HEK293 (cell line): Measurements from ENCODE around the gene CCDC178.

Experiments
- CTCF ChIA-PET: fragments of 350-600 bp; formaldehyde crosslinking; extraction: SDS; loops from one replicate; lab custom pipeline; 2021; ENCODE audit warnings: antibody characterized with exemption; lab: Yijun Ruan, JAX
- POLR2A ChIA-PET: fragments of 300-600 bp; formaldehyde crosslinking; extraction: SDS; loops from one replicate; lab custom pipeline; 2020; ENCODE audit warnings: antibody characterized with exemption, inconsistent platforms; lab: Yijun Ruan, JAX
- H3K27ac ChIP-seq: fragments of 200-500 bp; sonication (Bioruptor generic); 2 replicates; pipeline ENCODE4 v1.5.1; 2014; ENCODE audit warnings: low read depth, low read length, control low read depth, inconsistent platforms; ENCODE audit errors: extremely low read depth
- H3K36me3 ChIP-seq, 2 experiments: fragments of 200-500 bp in 1 of 2; sonication (Bioruptor generic) in 1 of 2; 1 replicate in 1 of 2; 2 replicates in 1 of 2; pipeline ENCODE4 v1.5.1; 2014 to 2017; ENCODE audit warnings: inconsistent platforms in 2 of 2, low read length in 2 of 2; ENCODE audit not compliant: control insufficient read depth in 2 of 2, insufficient read depth in 1 of 2
- H3K4me1 ChIP-seq: fragments of 200-500 bp; sonication (Bioruptor generic); 2 replicates; pipeline ENCODE4 v1.5.1; 2014; ENCODE audit warnings: mild to moderate bottlenecking, low read length, inconsistent platforms; ENCODE audit not compliant: control insufficient read depth, insufficient read depth
- H3K4me3 ChIP-seq: 2 replicates; pipeline ENCODE4 v1.5.1; 2011; ENCODE audit warnings: low read depth, mild to moderate bottlenecking, control low read depth, low read length, moderate library complexity
- H3K9me3 ChIP-seq: fragments of 200-500 bp; sonication (Bioruptor generic); 2 replicates; pipeline ENCODE4 v1.5.1; 2014; ENCODE audit warnings: low read depth, low read length, inconsistent platforms; ENCODE audit not compliant: control insufficient read depth, insufficient read depth
- EGR2 ChIP-seq: fragments of 450-650 bp; formaldehyde crosslinking; IDR thresholded peaks from 2 replicates; pipeline ENCODE4 v1.5.1; 2016; ENCODE audit warnings: low read depth, missing biosample characterization, missing genetic modification characterization
- KLF16 ChIP-seq: fragments of 450-650 bp; formaldehyde crosslinking; IDR thresholded peaks from 2 replicates; pipeline ENCODE4 v1.5.1; 2017; ENCODE audit warnings: missing biosample characterization, missing genetic modification characterization
- ZBTB1 ChIP-seq: fragments of 450-650 bp; formaldehyde crosslinking; IDR thresholded peaks from 2 replicates; pipeline ENCODE4 v1.5.1; 2016; ENCODE audit warnings: missing biosample characterization, missing genetic modification characterization
- ZBTB21 ChIP-seq: fragments of 450-650 bp; formaldehyde crosslinking; IDR thresholded peaks from 2 replicates; pipeline ENCODE4 v1.5.1; 2017; ENCODE audit warnings: missing biosample characterization, missing genetic modification characterization
- ZEB2 ChIP-seq: fragments of 450-650 bp; formaldehyde crosslinking; IDR thresholded peaks from 2 replicates; pipeline ENCODE4 v1.5.1; 2016; ENCODE audit warnings: missing biosample characterization, missing genetic modification characterization
- ZNF214 ChIP-seq: fragments of 450-650 bp; formaldehyde crosslinking; IDR thresholded peaks from 2 replicates; pipeline ENCODE4 v1.5.1; 2017; ENCODE audit warnings: missing biosample characterization, mild to moderate bottlenecking, missing genetic modification characterization, borderline replicate concordance
- ZNF324 ChIP-seq: fragments of 450-650 bp; formaldehyde crosslinking; IDR thresholded peaks from 2 replicates; pipeline ENCODE4 v1.5.1; 2016; ENCODE audit warnings: missing biosample characterization, missing genetic modification characterization
- ZNF704 ChIP-seq: fragments of 450-650 bp; formaldehyde crosslinking; IDR thresholded peaks from 2 replicates; pipeline ENCODE4 v1.5.1; 2016; ENCODE audit warnings: missing biosample characterization, missing genetic modification characterization
- ZNF747 ChIP-seq: fragments of 450-650 bp; formaldehyde crosslinking; IDR thresholded peaks from 2 replicates; pipeline ENCODE4 v1.5.1; 2016; ENCODE audit warnings: missing biosample characterization, missing genetic modification characterization
- ZXDB ChIP-seq: fragments of 450-650 bp; formaldehyde crosslinking; IDR thresholded peaks from 2 replicates; pipeline ENCODE4 v1.5.1; 2016; ENCODE audit warnings: missing biosample characterization, missing genetic modification characterization

Gene CCDC178

GRCh38 chr18:32889615-32890593 lies 550.6 kb downstream of the CCDC178 start (continued):
- TF ChIP-seq ZNF704: no peak
- no peak for TF ChIP-seq ZEB2
- TF ChIP-seq ZNF747 (tag by site-specific recombination): no peak
- no peak for TF ChIP-seq ZBTB1 (tag by site-specific recombination)
- no peak for TF ChIP-seq ZNF324 (tag by site-specific recombination)
- TF ChIP-seq ZBTB21 (tag by site-specific recombination): no peak
- TF ChIP-seq ZNF214 (tag by site-specific recombination): no peak
- TF ChIP-seq KLF16: no peak
- TF ChIP-seq, all 188 proteins: peak for 0

- no peak overlapping the region for H3K27ac ChIP-seq
- no peaks in the 10 kb centered on the region for H3K4me1 ChIP-seq
- ChIA-PET POLR2A (no interaction called here), CTCF (no interaction called here)
- H3K4me3 ChIP-seq: no peak overlapping the region
- 0 out of 2 replicates have a peak, but pooled peaks have one; percentile 6 for TF ChIP-seq EGR2 (tag by site-specific recombination)
- no peak for TF ChIP-seq ZXDB (tag by site-specific recombination)
- no peaks in the 10 kb centered on the region for H3K9me3 ChIP-seq
- H3K36me3 ChIP-seq: no peaks in the 10 kb centered on the region
These were observed 552.2 kb downstream of the CCDC178 start for GRCh38 chr18:32888306-32888705.
